SK-MEL-5 (cell line): ENCODE data around the gene SEC16A. TPM values are rescaled to one million over a fixed set of nuclear protein-coding genes. Genes with fewer than 3 reads are reported as not detected.

Experiments
- DNase-seq: peaks from one replicate; pipeline ENCODE4 v3.0.0-alpha.2; 2016; ENCODE audit warnings: low read depth, low spot score
- in situ Hi-C: cut with HindIII; loops from 2 replicates; pipeline ENCODE4 v1.10.0; 2016; ENCODE audit warnings: low sequenced_read_pairs, high pct_unique_total_duplicates, low pct_unique_long_range_greater_than_20kb
- polyA plus RNA-seq, 2 experiments: library from polyadenylated mRNA; depleted of rRNA; stranded (reverse); fragments of >200 nt; gene quantifications; 2 replicates each; pipeline ENCODE4 v1.2.3, GENCODE V29; 2015
- total RNA-seq: library from RNA; depleted of rRNA; stranded (reverse); fragments of >200 nt; shearing (Covaris generic); gene quantifications from 2 replicates; pipeline ENCODE4 v1.2.3, GENCODE V29; 2014; rRNA removed

Gene SEC16A, protein sequence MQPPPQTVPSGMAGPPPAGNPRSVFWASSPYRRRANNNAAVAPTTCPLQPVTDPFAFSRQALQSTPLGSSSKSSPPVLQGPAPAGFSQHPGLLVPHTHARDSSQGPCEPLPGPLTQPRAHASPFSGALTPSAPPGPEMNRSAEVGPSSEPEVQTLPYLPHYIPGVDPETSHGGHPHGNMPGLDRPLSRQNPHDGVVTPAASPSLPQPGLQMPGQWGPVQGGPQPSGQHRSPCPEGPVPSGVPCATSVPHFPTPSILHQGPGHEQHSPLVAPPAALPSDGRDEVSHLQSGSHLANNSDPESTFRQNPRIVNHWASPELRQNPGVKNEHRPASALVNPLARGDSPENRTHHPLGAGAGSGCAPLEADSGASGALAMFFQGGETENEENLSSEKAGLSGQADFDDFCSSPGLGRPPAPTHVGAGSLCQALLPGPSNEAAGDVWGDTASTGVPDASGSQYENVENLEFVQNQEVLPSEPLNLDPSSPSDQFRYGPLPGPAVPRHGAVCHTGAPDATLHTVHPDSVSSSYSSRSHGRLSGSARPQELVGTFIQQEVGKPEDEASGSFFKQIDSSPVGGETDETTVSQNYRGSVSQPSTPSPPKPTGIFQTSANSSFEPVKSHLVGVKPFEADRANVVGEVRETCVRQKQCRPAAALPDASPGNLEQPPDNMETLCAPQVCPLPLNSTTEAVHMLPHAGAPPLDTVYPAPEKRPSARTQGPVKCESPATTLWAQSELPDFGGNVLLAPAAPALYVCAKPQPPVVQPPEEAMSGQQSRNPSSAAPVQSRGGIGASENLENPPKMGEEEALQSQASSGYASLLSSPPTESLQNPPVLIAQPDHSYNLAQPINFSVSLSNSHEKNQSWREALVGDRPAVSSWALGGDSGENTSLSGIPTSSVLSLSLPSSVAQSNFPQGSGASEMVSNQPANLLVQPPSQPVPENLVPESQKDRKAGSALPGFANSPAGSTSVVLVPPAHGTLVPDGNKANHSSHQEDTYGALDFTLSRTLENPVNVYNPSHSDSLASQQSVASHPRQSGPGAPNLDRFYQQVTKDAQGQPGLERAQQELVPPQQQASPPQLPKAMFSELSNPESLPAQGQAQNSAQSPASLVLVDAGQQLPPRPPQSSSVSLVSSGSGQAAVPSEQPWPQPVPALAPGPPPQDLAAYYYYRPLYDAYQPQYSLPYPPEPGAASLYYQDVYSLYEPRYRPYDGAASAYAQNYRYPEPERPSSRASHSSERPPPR (N-terminal part only)
- 16.4 and 20.2 TPM in 2 replicates for total RNA-seq
- polyA plus RNA-seq (2015; cell fraction: cytosol; rRNA removed) = 76.2 and 87.8 TPM in 2 replicates
- polyA plus RNA-seq (2015; cell fraction: nucleus; rRNA removed) = 73.0 and 96.6 TPM in 2 replicates

DNA sequence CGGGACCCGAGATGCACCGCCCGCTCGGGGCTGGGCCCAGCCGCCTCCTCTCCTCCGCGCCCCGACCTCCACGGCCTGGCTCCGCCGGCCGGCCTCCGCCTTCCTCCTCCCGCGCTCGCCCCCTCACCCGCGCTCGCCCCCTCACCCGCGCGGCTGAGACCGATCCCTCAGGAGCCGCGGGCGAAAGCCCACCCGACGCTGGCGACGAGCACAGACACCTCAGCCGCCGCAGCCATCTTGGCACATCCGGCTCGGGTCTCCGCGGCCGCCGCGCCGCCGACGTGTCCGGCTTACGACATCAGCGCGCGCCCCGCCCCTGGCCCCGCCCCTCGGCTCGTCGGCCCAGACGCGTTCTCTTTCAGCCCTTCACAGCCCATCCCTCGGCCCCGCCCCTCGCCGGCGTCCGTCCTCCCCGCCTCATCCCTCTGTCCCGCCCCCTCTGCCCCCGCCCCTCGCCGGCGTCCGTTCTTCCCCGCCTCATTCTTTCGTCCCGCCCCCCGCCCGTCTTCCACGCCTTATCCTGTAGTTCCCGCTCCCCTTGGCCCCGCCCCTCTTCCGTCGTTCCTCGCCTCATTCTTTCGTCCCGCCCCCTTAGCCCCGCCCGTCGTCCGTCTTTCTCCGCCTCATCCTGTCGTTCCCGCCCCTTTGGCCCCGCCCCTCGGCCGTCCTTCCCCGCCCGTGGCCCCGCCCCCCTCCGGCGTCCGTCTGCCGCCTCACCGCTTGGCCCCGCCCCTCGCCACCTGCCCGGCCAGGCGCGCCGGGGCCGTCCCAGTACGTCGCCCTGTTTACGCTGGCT, at the start of gene SEC16A:
TSS of gene SEC16A (minus strand) at position 248 of the 796 bp plus-strand sequence. CDS start 5,425 bp downstream, outside the sequence.
- peak; percentile 98 for DNase-seq
- in situ Hi-C loops = no loop called here

DNA sequence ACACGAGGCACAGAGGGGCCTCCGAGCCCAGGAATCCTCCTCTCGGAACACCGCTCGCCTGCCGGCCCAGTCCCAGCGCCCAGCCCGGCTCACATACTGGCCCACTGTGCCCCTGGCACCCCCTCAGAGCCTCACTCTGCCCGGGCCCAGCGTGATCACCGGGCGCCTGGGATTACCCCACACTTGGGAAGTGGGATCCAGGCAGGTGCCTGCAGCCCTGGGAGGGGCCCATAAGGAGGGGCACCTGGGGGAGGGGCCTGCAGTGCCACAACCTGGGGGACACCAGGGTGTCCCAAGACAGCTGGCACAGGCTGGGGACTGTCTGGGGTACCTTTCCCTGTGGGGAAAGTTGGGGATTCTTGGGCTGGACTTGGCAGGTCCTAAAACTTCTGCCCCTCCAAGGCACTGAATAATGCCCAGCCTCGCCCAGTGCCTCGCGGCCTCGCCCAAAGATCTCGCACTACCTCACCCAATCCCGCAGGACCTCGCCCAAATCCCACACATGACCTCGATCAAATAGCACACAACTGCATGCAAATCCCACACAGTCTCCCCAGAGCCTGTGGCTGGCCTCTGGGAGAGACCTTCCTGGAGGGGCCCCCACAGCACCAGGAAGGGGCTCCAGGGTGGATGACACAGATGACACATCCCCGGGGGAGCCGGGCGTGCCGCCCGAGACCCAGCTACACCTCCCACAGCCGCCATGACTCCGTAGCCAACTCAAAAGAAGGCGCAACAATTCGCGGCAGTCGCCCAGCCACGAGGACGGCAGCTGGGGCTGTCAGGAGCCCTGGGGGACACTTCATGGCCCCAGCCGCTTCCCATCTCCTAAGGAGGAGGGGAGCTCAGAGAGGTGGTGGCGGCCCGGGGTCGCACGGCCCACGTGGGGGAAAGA, 49.3 kb upstream of the SEC16A start:
- in situ Hi-C loops = no loop called here
- no peak for DNase-seq

DNA sequence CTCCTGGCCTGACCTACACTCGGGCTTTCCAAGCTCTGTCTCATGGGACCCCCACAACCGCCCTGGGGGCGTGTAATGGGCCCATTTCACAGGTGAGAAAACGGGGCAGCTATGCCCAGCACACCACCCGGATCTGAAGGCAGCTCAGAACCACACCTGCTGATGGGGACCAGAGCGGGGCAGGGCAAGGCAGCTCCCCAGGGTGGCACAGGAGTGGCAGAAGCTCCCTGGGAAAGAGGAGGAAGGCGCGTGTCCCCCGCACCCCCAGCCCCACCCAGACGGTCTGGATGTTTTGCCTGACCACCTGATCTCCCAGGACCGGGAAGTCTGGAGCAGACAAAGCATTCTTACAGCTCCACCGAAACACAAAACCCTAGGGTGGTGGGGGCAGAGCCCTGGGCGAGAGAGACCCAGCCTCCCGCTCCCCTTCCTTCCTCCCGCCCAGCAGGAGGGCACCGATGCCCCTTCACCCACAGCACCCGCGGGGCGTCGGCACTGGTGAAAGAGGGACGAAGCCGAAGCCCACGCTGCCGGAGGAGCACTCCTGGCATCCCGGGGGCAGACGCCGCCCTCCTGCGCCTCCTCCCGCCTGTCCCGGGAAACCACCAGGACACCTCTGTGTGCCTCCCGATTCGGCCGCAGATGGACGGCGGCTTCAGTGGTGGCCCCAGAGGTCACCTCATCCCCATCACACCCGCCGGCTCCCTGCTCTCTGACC, 48.5 kb upstream of the SEC16A start:
- in situ Hi-C loops = no loop called here
- no peak for DNase-seq

DNA sequence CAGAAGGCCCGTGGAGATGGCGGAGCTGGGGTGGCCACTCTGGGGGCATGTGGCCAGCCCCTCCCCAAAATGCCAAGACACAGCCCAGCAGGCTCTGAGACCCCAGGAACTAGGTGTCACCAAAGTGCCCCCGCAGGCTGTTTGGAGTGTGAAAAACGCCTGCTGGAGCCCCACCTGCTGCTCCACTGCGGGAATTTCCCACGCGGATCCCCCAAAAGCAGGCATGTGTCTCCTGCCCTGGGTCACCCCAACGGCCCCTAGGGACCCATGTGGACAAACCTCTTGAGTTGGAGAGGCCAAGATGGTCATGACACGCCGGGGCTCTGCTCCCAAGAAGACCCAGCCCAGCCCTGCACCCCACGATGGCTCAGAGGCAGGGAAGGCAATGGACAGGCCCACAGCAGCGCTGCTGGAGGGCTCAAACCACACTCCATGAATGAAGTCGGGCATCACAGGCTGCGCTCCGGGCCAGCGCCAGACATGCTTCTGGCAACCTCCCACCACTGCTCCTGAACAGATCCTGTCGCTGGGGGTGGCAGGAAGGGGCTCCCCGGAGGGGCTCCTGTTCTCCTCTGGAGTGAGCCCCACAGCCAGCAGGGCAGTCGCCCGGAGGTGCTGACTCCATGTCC, 47.7 kb upstream of the SEC16A start:
- in situ Hi-C loops = no loop called here
- no peak for DNase-seq

DNA sequence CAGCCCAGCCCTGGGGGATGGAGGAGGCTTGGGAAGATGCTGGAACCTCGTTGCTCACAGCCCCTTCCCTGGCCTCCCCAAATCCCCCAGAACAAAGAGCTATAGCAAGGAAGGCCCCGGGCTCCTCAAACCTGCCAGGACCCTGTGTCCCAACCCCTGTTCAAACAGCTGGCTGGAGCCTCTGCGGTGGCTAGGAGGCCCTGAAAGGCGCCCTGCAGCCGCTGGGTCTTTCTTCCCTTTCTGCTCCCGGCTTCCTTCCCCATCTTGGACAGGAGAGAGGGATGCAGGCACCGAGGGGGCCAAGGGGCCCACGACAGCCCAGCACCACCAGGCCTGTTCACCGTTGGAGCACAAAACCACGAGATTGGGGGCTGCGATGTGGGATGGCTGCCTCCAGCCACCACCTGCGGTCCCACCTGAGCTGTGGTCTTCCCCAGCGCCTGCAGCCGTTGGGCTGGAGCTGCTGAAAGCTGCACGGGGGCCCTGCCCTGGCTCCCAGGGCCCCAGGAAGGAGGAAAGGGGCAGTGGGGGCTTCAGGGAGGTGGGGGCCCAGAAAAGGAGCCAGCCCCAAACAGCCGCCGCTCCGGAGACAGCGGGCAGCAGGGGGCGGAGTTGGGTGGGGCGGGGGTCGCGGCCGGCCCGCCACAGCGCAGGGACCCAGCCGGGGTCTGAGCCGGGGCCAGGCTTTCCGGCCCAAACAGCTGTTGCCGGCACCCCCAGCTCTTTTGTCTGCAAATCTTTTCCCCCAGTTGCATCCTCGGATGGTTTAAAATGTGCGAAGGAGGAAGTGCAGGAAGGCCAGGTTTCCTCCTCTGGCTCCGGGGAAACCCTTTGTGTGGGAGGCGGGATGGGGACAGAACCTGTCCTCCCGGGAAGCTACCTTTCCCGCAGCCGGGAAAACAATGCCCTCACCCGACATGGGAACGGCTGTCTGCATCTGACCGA, 46.9 kb upstream of the SEC16A start:
- DNase-seq = no peak
- in situ Hi-C loops = no loop called here

DNA sequence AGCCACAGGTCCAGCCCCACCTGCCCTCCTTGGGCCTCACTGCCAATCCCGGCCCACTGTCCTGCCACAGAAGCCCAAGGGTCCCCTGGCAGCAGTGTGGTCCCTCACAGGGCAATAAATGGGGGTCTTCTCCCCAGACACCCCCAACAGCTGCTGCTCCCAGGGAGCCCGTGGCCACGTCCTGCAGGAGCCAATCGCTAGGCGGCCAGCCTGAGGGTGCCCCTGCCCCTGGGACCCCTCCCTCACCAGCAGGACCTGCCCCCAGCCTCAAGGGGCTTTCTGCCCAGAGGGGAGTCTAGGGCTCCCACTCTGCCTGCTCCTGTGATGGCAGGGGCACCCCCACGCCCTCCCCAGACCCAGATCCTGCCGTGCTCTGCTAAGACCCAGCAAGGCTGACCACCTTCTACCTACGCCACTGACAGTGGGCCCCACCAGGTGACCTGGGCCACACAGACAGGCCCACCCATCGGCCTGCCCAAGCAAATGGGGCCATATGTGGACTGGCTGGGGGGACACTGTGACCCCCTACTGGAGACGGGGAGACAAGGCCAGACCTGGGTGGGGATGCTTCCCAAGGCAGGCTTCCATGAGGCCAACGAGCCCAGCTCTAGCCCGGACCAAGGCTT, 46.0 kb upstream of the SEC16A start:
- no peak for DNase-seq
- in situ Hi-C loops = no loop called here

DNA sequence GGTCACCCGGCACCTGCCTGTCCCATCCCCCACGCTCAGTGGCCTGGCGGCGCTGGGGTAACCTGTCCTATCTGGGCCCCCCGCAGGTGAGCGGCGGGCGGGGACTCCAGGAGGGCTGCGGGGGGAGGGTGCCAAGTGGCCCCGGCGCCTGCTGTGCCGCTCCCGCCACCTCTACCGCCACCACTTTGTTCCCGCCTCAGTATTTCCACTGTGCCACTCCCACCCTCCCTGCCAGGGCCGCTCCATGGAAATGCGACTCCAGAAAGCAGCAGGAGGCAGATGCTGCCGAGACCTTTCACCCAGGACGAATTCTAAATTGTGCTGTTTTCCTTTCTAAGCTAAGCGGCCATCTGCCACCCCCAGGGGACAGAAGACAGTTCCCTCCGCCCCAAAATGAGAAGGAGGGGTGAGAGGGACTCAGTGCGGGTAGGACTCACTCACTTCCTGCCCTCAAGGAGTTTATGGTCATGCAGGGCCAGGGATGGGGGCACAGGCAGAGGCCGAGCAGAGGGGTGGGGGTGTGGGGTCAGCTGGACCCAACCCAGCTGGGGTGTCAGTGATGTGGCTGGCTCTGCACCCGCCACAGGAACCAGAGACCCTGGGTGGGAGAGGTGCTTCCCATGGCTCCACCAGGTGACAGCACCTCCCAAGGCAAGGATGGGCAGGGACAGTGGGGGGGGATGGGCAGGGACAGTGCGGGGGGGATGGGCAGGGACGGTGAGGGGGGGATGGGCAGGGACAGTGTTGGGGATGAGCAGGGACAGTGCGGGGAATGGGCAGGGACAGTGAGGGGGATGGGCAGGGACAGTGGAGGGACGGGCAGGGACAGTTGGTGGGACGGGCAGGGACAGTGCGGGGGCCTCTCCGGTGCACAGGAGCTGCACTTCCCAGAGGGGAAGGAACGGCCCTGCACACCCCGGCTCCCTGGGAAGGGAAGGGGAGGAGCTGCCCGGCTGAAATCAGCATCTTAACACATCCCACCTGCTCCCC, 45.2 kb upstream of the SEC16A start:
- no peak for DNase-seq
- in situ Hi-C loops = no loop called here

DNA sequence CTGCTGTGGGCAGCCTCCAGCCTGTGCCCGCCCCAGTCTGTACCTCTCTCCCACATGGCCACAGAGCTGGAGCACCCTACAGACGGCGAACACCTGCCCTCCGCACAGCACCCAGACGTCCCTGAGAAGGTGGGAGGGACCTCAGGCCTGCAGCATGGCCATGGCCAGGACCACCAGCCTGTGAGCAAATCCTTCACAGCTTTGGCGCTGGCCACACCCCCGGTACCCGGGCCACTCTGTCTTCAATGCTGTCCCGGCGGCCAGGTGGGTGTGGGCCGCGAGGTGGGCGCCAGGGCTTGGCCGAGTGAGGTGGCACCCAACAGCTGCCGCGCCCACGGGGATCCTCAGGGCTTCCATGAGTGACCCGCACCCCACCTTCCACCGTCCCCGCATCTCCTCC, 44.3 kb upstream of the SEC16A start:
- in situ Hi-C loops = no loop called here
- no peak for DNase-seq

DNA sequence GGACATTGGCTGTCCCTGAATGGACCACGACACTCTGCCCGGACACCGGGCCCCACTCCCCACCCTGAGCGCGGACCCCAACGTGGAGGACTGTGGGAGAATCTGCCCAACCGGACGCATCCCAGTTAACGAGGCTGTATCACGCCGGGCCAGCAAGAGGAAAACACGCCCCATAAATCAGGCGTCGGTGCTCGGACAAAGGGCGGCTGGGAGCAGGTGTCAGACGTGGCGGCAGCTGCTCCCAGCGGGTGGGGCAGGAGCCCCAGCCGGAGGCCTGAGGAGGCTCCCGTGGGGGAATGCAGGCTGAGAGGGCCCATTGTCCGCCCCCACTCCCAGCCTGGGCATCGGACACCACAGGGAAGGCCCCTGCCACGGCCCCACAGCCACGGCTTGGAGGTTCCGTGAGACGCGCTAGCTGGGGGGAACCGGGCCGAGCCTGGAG, 43.8 kb upstream of the SEC16A start:
- DNase-seq = peak; percentile 69
- in situ Hi-C loops = no loop called here

DNA sequence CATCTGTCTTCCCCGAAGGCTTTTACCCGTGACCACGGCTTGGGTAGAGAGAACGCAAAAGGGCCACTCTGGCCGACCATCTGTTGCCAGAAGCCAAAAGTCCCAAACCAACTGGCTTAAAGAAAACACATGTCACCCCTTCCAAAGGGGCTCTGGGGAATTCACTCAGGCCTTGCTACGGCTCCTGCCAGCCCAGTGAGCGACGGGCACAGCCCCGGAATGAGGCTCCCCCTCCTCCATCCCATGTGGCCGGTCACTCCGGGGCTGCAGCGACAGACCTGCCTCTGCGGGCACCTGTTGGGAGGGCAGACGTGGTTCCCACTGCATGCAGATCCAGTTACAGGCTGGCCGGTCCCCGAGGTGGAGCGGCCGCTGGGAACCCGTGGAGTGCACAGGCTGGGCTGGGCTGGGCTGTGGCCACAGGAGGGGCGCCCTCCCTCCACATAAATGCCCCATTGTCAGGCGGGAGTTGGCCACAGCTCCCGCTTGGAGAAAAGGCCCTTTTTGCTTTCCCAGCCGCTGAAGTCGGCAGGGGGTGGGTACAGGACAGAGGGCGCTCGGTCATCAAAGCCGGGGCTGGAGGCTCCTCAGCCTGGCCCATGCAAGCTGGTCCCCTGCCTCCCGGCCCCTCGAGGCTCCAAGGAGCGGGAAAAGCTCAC, 43.1 kb upstream of the SEC16A start:
- peak; percentile 90 for DNase-seq
- in situ Hi-C loops = no loop called here

DNA sequence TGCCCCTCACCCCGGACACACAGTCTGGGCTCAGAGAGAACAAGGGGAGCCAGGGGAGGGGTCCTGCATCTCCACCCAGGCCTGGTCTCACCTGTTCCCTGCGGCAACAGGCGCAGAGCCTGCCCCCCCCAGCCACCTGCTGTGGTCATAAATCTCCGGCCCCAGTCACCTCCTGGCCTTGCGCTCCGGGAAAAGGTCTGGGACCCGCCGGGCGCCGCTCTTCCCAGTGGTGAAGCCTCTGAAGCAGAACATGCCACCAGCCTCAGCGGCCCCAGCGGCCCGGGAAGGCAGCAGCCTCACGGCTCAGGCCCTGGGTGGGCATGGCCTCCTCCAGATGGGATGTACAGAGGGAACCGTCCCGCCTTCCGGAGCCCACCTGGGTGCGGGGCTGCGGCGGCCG, 42.4 kb upstream of the SEC16A start:
- in situ Hi-C loops = no loop called here
- DNase-seq = no peak
